ENCODE results near the gene NDE1. TPM values are rescaled to one million over a fixed set of nuclear protein-coding genes. Genes with fewer than 3 reads are reported as not detected.
"Not testable (repeated sequence)": the region's sequence is repeated elsewhere in the genome, so short reads cannot be mapped to it uniquely, and the experiment has no call there.

NDE1 gene
- total RNA-seq, 1 donor from 2014 or later = 12.5 TPM

DNA sequence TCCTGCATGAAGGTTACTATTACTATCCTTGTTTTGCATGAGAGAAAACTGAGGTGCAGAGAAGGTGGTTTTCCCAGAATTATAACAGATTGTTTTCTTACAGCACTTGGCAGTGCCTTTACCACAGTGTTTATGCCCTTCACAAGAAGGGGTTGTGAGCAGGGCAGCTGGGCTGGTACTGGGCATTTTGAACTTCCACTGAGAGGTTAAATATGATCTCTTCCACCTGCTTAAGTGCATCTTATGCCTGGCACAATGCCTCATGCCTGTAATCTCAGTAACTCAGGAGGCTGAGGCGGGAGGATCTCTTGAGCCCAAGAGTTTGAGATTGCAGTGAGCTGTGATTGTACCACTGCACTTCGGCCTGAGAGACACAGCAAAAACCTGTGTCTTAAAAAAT is 36.2 kb downstream of the NDE1 start:
- H3K27me3 ChIP-seq (ENCODE audit: control insufficient read depth in 3 of 3, insufficient read depth in 3 of 3, low read length in 3 of 3) = no peaks in the 10 kb centered on the region
- no peaks in the 10 kb centered on the region for H3K9me3 ChIP-seq (ENCODE audit: control insufficient read depth in 3 of 3, low read length in 3 of 3)
- H3K4me1 ChIP-seq (ENCODE audit: control insufficient read depth in 3 of 3, insufficient read depth in 3 of 3, low read length in 3 of 3) = no peaks in the 10 kb centered on the region
- H3K27ac ChIP-seq (ENCODE audit: low read depth, low read length) = no peak overlapping the region
- H3K4me3 ChIP-seq (ENCODE audit: low read length in 3 of 3) = no peak overlapping the region
- H3K9ac ChIP-seq (ENCODE audit: low read depth in 1 of 3, low read length in 3 of 3) = no peak overlapping the region
- H3K36me3 ChIP-seq (ENCODE audit: control insufficient read depth in 3 of 3, insufficient read depth in 3 of 3, low read length in 3 of 3) = peaks cover 14 to 41% (median 26%) of the 10 kb centered on the region in 3 donors

- Histone ChIP-seq H3K36me3 (ENCODE audit: control insufficient read depth in 3 of 3, insufficient read depth in 3 of 3, low read length in 3 of 3) (peaks cover 37 to 55% (median 50%) of the 10 kb centered on the region in 3 donors), H3K4me3 (ENCODE audit: low read length in 3 of 3) (no peak overlapping the region), H3K27me3 (ENCODE audit: control insufficient read depth in 3 of 3, insufficient read depth in 3 of 3, low read length in 3 of 3) (no peaks in the 10 kb centered on the region), H3K9ac (ENCODE audit: low read depth in 1 of 3, low read length in 3 of 3) (no peak overlapping the region), H3K9me3 (ENCODE audit: control insufficient read depth in 3 of 3, low read length in 3 of 3) (no peaks in the 10 kb centered on the region), H3K4me1 (ENCODE audit: control insufficient read depth in 3 of 3, insufficient read depth in 3 of 3, low read length in 3 of 3) (no peaks in the 10 kb centered on the region), H3K27ac (ENCODE audit: low read depth, low read length) (no peak overlapping the region)
Measured at GRCh38 chr16:15689290-15689689, 39.2 kb downstream of the NDE1 start.

DNA sequence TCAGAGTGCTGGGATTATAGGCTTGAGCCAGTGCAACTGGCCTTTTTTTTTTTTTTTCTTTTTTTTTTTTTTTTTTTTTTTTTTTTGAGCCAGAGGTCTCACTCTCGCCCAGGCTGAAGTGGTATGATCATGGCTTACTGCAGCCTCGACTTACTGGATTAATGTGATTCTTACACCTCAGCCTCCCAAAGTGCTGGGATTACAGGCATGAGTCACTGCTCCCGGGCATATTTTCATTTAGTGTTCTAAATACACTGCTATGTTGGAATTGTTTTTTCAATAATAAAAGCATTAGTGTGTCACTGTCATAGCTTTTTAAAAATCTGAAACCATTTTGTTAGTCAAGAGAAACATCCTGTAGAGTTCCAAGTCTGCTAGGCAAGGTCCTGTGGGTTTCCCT is 40.3 kb downstream of the NDE1 start:
- H3K27ac ChIP-seq (ENCODE audit: low read depth, low read length) = no peak overlapping the region
- no peaks in the 10 kb centered on the region for H3K9me3 ChIP-seq (ENCODE audit: control insufficient read depth in 3 of 3, low read length in 3 of 3)
- H3K27me3 ChIP-seq (ENCODE audit: control insufficient read depth in 3 of 3, insufficient read depth in 3 of 3, low read length in 3 of 3) = no peaks in the 10 kb centered on the region
- no peak overlapping the region for H3K4me3 ChIP-seq (ENCODE audit: low read length in 3 of 3)
- H3K9ac ChIP-seq (ENCODE audit: low read depth in 1 of 3, low read length in 3 of 3) = no peak overlapping the region
- H3K4me1 ChIP-seq (ENCODE audit: control insufficient read depth in 3 of 3, insufficient read depth in 3 of 3, low read length in 3 of 3) = no peaks in the 10 kb centered on the region
- peaks cover 42 to 57% (median 55%) of the 10 kb centered on the region in 3 donors for H3K36me3 ChIP-seq (ENCODE audit: control insufficient read depth in 3 of 3, insufficient read depth in 3 of 3, low read length in 3 of 3)

GRCh38 chr16:15691046-15691445 is 41.0 kb downstream of the NDE1 start:
- Histone ChIP-seq H3K27ac (ENCODE audit: low read depth, low read length) (no peak overlapping the region), H3K4me3 (ENCODE audit: low read length in 3 of 3) (no peak overlapping the region), H3K27me3 (ENCODE audit: control insufficient read depth in 3 of 3, insufficient read depth in 3 of 3, low read length in 3 of 3) (no peaks in the 10 kb centered on the region), H3K9ac (ENCODE audit: low read depth in 1 of 3, low read length in 3 of 3) (no peak overlapping the region), H3K4me1 (ENCODE audit: control insufficient read depth in 3 of 3, insufficient read depth in 3 of 3, low read length in 3 of 3) (no peaks in the 10 kb centered on the region), H3K36me3 (ENCODE audit: control insufficient read depth in 3 of 3, insufficient read depth in 3 of 3, low read length in 3 of 3) (peaks cover 42 to 57% (median 52%) of the 10 kb centered on the region in 3 donors), H3K9me3 (ENCODE audit: control insufficient read depth in 3 of 3, low read length in 3 of 3) (no peaks in the 10 kb centered on the region)

GRCh38 chr16:15692508-15692907 is 42.5 kb downstream of the NDE1 start:
- not testable (repeated sequence) for H3K4me3 ChIP-seq (ENCODE audit: low read length in 3 of 3); H3K27ac ChIP-seq (ENCODE audit: low read depth, low read length); H3K4me1 ChIP-seq (ENCODE audit: control insufficient read depth in 3 of 3, insufficient read depth in 3 of 3, low read length in 3 of 3); H3K27me3 ChIP-seq (ENCODE audit: control insufficient read depth in 3 of 3, insufficient read depth in 3 of 3, low read length in 3 of 3); H3K9me3 ChIP-seq (ENCODE audit: control insufficient read depth in 3 of 3, low read length in 3 of 3); H3K9ac ChIP-seq (ENCODE audit: low read depth in 1 of 3, low read length in 3 of 3)
- peaks cover 52 to 63% (median 54%) of the 10 kb centered on the region in 3 donors for H3K36me3 ChIP-seq (ENCODE audit: control insufficient read depth in 3 of 3, insufficient read depth in 3 of 3, low read length in 3 of 3)

DNA sequence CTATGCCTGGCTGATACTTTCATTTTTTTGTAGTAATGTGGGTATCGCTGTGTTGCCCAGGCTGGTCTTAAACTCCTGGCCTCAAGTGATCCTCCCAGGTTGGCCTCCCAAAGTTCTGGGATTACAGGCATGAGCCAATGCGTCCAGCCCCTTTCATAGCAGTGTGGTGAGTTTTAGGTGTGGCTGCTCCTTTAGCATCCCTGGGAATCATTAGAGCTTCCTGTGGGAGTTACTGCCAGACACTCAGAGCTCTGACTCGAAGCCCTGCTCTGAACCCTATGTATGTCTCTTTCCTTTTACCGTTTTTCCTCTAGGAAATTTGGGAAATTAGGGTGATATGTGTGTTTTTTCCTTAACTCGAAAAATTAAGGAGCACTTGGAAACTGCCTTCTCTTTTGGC is 44.5 kb downstream of the NDE1 start:
- Histone ChIP-seq H3K27me3 (ENCODE audit: control insufficient read depth in 3 of 3, insufficient read depth in 3 of 3, low read length in 3 of 3) (no peaks in the 10 kb centered on the region), H3K4me1 (ENCODE audit: control insufficient read depth in 3 of 3, insufficient read depth in 3 of 3, low read length in 3 of 3) (no peaks in the 10 kb centered on the region), H3K27ac (ENCODE audit: low read depth, low read length) (no peak overlapping the region), H3K9me3 (ENCODE audit: control insufficient read depth in 3 of 3, low read length in 3 of 3) (no peaks in the 10 kb centered on the region), H3K9ac (ENCODE audit: low read depth in 1 of 3, low read length in 3 of 3) (no peak overlapping the region), H3K4me3 (ENCODE audit: low read length in 3 of 3) (no peak overlapping the region), H3K36me3 (ENCODE audit: control insufficient read depth in 3 of 3, insufficient read depth in 3 of 3, low read length in 3 of 3) (peaks cover 59% of the 10 kb centered on the region in 3 donors)

DNA sequence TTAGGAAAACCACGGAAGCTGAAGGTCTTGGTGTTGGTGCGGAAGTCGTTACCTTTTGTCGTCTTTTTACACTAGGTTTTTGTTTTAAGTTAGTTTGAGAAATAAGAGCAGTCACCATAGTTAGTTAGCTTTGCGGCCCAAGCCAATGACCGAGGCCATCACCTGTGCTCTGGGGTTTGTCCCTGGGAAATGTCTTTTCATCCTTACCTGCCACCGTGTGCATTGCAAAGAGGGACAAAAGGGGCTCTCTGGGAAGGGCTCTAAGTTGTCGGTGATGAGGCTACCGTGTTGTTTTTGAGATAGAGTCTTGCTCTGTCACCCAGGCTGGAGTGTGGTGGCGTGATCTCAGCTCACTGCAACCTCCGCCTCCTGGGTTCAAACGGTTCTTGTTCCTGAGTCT is 49.8 kb downstream of the NDE1 start:
- peaks cover 29 to 45% (median 35%) of the 10 kb centered on the region in 3 donors for H3K36me3 ChIP-seq (ENCODE audit: control insufficient read depth in 3 of 3, insufficient read depth in 3 of 3, low read length in 3 of 3)
- H3K9ac ChIP-seq (ENCODE audit: low read depth in 1 of 3, low read length in 3 of 3) = no peak overlapping the region
- no peak overlapping the region for H3K4me3 ChIP-seq (ENCODE audit: low read length in 3 of 3)
- H3K4me1 ChIP-seq (ENCODE audit: control insufficient read depth in 3 of 3, insufficient read depth in 3 of 3, low read length in 3 of 3) = no peaks in the 10 kb centered on the region
- no peak overlapping the region for H3K27ac ChIP-seq (ENCODE audit: low read depth, low read length)
- no peaks in the 10 kb centered on the region for H3K27me3 ChIP-seq (ENCODE audit: control insufficient read depth in 3 of 3, insufficient read depth in 3 of 3, low read length in 3 of 3)
- no peaks in the 10 kb centered on the region for H3K9me3 ChIP-seq (ENCODE audit: control insufficient read depth in 3 of 3, low read length in 3 of 3)

DNA sequence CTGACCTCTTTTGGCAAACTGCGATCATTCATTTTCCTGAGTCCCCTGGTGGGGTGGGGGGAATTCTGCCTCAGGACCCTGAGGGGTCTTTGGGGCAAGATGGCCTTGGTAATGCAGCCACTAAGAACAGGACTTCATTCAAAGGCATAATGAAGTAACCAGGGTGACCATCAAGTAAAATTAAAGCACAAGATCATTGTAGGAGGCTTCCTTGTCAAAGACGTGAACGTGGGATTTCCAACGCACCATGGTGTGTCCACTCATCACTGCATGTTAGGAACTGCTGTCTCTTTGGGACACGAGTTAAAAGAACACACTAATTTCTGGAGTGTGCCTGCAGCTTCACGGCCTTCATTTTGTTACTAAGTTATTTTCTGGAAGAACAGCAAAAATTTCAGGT is 51.3 kb downstream of the NDE1 start:
- no peaks in the 10 kb centered on the region for H3K27me3 ChIP-seq (ENCODE audit: control insufficient read depth in 3 of 3, insufficient read depth in 3 of 3, low read length in 3 of 3)
- no peaks in the 10 kb centered on the region for H3K4me1 ChIP-seq (ENCODE audit: control insufficient read depth in 3 of 3, insufficient read depth in 3 of 3, low read length in 3 of 3)
- H3K4me3 ChIP-seq (ENCODE audit: low read length in 3 of 3) = no peak overlapping the region
- H3K27ac ChIP-seq (ENCODE audit: low read depth, low read length) = no peak overlapping the region
- no peaks in the 10 kb centered on the region for H3K9me3 ChIP-seq (ENCODE audit: control insufficient read depth in 3 of 3, low read length in 3 of 3)
- no peak overlapping the region for H3K9ac ChIP-seq (ENCODE audit: low read depth in 1 of 3, low read length in 3 of 3)
- peaks cover 26 to 45% (median 32%) of the 10 kb centered on the region in 3 donors for H3K36me3 ChIP-seq (ENCODE audit: control insufficient read depth in 3 of 3, insufficient read depth in 3 of 3, low read length in 3 of 3)

DNA sequence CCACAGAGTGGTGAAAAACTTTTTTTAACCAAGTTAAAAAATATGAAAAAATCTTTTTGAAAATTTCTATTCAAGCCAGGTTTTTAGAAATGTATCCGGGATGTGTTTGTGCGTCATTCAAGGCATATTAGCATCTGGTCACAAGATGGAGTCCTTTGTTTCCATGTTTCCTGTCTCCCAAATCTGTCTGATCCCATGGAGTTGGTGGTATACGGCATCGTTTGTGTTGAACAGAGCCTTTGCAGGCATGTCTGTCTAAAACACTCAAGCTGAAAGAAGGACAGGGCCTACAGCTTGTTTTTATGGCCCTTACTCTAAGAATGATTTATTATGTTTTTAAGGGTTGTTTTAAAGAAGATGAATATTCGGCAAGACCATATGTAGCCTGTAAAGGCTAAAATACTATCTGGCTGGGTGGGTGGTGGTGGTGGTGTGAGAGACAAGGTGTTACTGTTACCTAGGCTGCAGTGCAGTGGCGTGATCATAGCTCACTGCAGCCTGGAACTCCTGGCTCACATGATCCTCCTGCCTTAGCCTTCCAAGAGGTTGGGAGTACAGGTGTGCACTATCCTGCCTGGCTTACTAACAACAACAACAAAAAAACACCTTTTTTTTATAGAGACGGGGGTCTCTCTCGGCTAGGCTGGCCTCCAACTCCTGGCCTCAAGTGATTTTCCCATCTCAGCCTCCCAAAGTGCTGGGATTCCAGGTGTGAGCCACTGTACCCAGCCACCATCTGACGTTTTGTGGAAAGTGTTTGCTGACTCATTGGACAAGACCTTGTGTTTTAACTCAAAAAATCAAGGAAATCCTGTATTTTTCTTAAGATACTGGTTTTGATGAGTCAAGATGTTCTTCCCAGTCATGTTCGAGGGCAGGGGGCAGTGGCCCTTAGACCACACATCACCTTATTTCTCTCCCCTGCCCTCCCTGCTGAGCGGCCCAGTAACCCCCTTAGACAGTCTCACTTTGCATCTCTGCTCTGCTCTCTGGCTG is 52.2 kb downstream of the NDE1 start:
- no peaks in the 10 kb centered on the region for H3K4me1 ChIP-seq (ENCODE audit: control insufficient read depth in 3 of 3, insufficient read depth in 3 of 3, low read length in 3 of 3)
- H3K9me3 ChIP-seq (ENCODE audit: control insufficient read depth in 3 of 3, low read length in 3 of 3) = no peaks in the 10 kb centered on the region
- no peak overlapping the region for H3K27ac ChIP-seq (ENCODE audit: low read depth, low read length)
- H3K27me3 ChIP-seq (ENCODE audit: control insufficient read depth in 3 of 3, insufficient read depth in 3 of 3, low read length in 3 of 3) = no peaks in the 10 kb centered on the region
- no peak overlapping the region for H3K9ac ChIP-seq (ENCODE audit: low read depth in 1 of 3, low read length in 3 of 3)
- H3K36me3 ChIP-seq (ENCODE audit: control insufficient read depth in 3 of 3, insufficient read depth in 3 of 3, low read length in 3 of 3) = peaks cover 17 to 37% (median 23%) of the 10 kb centered on the region in 3 donors
- no peak overlapping the region for H3K4me3 ChIP-seq (ENCODE audit: low read length in 3 of 3)

GRCh38 chr16:15703029-15703736 is 53.1 kb downstream of the NDE1 start:
- H3K27ac ChIP-seq (ENCODE audit: low read depth, low read length) = no peak overlapping the region
- peaks cover 18 to 32% (median 25%) of the 10 kb centered on the region in 3 donors for H3K36me3 ChIP-seq (ENCODE audit: control insufficient read depth in 3 of 3, insufficient read depth in 3 of 3, low read length in 3 of 3)

More at GRCh38 chr16:15703029-15703736, 53.1 kb downstream of the NDE1 start:
- Histone ChIP-seq H3K4me3 (ENCODE audit: low read length in 3 of 3) (no peak overlapping the region), H3K9me3 (ENCODE audit: control insufficient read depth in 3 of 3, low read length in 3 of 3) (no peaks in the 10 kb centered on the region), H3K4me1 (ENCODE audit: control insufficient read depth in 3 of 3, insufficient read depth in 3 of 3, low read length in 3 of 3) (no peaks in the 10 kb centered on the region), H3K27me3 (ENCODE audit: control insufficient read depth in 3 of 3, insufficient read depth in 3 of 3, low read length in 3 of 3) (no peaks in the 10 kb centered on the region), H3K9ac (ENCODE audit: low read depth in 1 of 3, low read length in 3 of 3) (no peak overlapping the region)

Data from skeletal muscle tissue (tissue), 4 donors.